ENCODE results near the gene DAGLB. TPM values are rescaled to one million over a fixed set of nuclear protein-coding genes. Genes with fewer than 3 reads are reported as not detected.

DAGLB gene
- total RNA-seq, 2 donors from 2014 or later, result 22.7 to 24.5 TPM

DNA sequence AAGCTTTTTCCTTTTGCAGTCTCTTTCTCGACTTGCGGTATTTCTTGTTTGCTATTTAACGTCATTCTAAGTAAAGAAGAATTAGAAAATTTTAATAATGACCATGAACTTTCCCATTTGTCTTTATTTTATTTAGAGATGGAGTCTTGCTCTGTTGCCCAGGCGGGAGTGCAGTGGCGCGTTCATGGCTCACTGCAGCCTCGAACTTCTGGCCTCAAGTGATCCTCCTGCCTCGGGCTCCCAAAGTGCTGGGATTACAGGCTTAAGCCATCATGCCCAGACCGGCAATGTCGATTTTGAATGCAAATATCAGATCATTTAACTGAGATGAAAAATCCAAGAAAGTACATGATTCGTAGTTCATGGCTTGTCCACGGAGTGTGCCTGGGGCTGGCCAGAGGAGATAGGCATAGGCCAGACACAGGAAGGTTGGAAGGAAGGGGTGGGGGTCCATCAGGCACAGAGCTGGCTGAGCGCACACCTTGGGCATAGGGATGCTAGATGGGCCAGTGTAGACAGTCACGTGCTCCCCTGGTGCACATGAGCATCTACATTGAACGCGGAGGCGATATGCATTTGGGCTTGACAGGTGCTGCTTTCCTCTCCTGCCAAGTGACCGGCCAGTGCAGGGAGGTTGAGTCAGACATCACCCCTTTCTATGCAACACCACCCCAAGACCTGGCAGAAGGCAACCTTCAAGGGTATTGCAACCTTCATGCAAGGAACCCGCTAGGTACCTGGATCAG lies 38.9 kb upstream of the DAGLB start:
- H3K9me3 Mint-ChIP-seq, result peaks cover 6% of the 10 kb centered on the region
- TF ChIP-seq, protein P1, sequence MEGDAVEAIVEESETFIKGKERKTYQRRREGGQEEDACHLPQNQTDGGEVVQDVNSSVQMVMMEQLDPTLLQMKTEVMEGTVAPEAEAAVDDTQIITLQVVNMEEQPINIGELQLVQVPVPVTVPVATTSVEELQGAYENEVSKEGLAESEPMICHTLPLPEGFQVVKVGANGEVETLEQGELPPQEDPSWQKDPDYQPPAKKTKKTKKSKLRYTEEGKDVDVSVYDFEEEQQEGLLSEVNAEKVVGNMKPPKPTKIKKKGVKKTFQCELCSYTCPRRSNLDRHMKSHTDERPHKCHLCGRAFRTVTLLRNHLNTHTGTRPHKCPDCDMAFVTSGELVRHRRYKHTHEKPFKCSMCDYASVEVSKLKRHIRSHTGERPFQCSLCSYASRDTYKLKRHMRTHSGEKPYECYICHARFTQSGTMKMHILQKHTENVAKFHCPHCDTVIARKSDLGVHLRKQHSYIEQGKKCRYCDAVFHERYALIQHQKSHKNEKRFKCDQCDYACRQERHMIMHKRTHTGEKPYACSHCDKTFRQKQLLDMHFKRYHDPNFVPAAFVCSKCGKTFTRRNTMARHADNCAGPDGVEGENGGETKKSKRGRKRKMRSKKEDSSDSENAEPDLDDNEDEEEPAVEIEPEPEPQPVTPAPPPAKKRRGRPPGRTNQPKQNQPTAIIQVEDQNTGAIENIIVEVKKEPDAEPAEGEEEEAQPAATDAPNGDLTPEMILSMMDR (conservative IDR thresholded peaks at IDR 0.05), result no peak
- 94 to 96% methylated on average over 15 to 19 of the region's 19 CpGs for WGBS, 2 experiments (ENCODE audit: insufficient coverage in 1 of 2, insufficient read length in 1 of 2)
- H3K9ac ChIP-seq (ENCODE audit: extremely low read depth, low read length, poor library complexity, severe bottlenecking), result no peak overlapping the region
- H3K36me3 ChIP-seq (ENCODE audit: control insufficient read depth, insufficient read depth, low read length), result peaks cover 5% of the 10 kb centered on the region
- H3K27ac ChIP-seq (ENCODE audit: low read depth, low read length), result no peak overlapping the region
- no peak for DNase-seq
- peaks cover 2% of the 10 kb centered on the region for H3K27me3 Mint-ChIP-seq (ENCODE audit: insufficient read depth)
- H3K4me3 Mint-ChIP-seq, result no peak overlapping the region
- peaks cover 6% of the 10 kb centered on the region for H3K9me3 ChIP-seq (ENCODE audit: control insufficient read depth, low read length)
- H3K27me3 ChIP-seq (ENCODE audit: control insufficient read depth, insufficient read depth, low read length, poor library complexity, severe bottlenecking), result no peaks in the 10 kb centered on the region
- no peak overlapping the region for H3K4me3 ChIP-seq (ENCODE audit: low read length)
- H3K4me1 ChIP-seq (ENCODE audit: control insufficient read depth, insufficient read depth, low read length), result no peaks in the 10 kb centered on the region
- H3K27ac Mint-ChIP-seq, result no peak overlapping the region
- H3K36me3 Mint-ChIP-seq (ENCODE audit: low read depth), result peaks cover 2% of the 10 kb centered on the region
- H3K4me1 Mint-ChIP-seq, result peaks cover 4% of the 10 kb centered on the region

- no peak for DNase-seq
- H3K4me1 ChIP-seq (ENCODE audit: control insufficient read depth, insufficient read depth, low read length), result no peaks in the 10 kb centered on the region
- H3K9ac ChIP-seq (ENCODE audit: extremely low read depth, low read length, poor library complexity, severe bottlenecking), result peak overlapping the region; percentile 82
- Mint-ChIP-seq H3K9me3 (no peaks in the 10 kb centered on the region), H3K4me3 (peak overlapping the region; percentile 90), H3K27ac (peak overlapping the region; percentile 94), H3K27me3 (ENCODE audit: insufficient read depth) (peaks cover 2% of the 10 kb centered on the region), H3K36me3 (ENCODE audit: low read depth) (peaks cover 19% of the 10 kb centered on the region), H3K4me1 (peaks cover 9% of the 10 kb centered on the region)
- no peaks in the 10 kb centered on the region for H3K9me3 ChIP-seq (ENCODE audit: control insufficient read depth, low read length)
- peaks cover 23% of the 10 kb centered on the region for H3K36me3 ChIP-seq (ENCODE audit: control insufficient read depth, insufficient read depth, low read length)
- H3K4me3 ChIP-seq (ENCODE audit: low read length), result peak overlapping the region; percentile 87
- H3K27me3 ChIP-seq (ENCODE audit: control insufficient read depth, insufficient read depth, low read length, poor library complexity, severe bottlenecking), result no peaks in the 10 kb centered on the region
- TF ChIP-seq, protein P1 (conservative IDR thresholded peaks at IDR 0.05), result no peak
- no peak overlapping the region for H3K27ac ChIP-seq (ENCODE audit: low read depth, low read length)
- WGBS, 2 experiments (ENCODE audit: insufficient coverage in 1 of 2, insufficient read length in 1 of 2), result 60 to 63% methylated on average over 5 to 6 of the region's 6 CpGs
Observed at GRCh38 chr7:6482743-6483119, 35.0 kb upstream of the DAGLB start.

GRCh38 chr7:6482307-6482706 lies 34.6 kb upstream of the DAGLB start:
- Mint-ChIP-seq H3K27me3 (ENCODE audit: insufficient read depth) (peaks cover 2% of the 10 kb centered on the region), H3K4me1 (peaks cover 9% of the 10 kb centered on the region), H3K4me3 (peak overlapping the region; percentile 90), H3K36me3 (ENCODE audit: low read depth) (peaks cover 19% of the 10 kb centered on the region), H3K9me3 (no peaks in the 10 kb centered on the region), H3K27ac (no peak overlapping the region)
- TF ChIP-seq, protein P1 (conservative IDR thresholded peaks at IDR 0.05), result no peak
- no peak overlapping the region for H3K27ac ChIP-seq (ENCODE audit: low read depth, low read length)
- H3K4me3 ChIP-seq (ENCODE audit: low read length), result peak overlapping the region; percentile 87
- H3K27me3 ChIP-seq (ENCODE audit: control insufficient read depth, insufficient read depth, low read length, poor library complexity, severe bottlenecking), result no peaks in the 10 kb centered on the region
- peak overlapping the region; percentile 82 for H3K9ac ChIP-seq (ENCODE audit: extremely low read depth, low read length, poor library complexity, severe bottlenecking)
- DNase-seq, result no peak
- peaks cover 23% of the 10 kb centered on the region for H3K36me3 ChIP-seq (ENCODE audit: control insufficient read depth, insufficient read depth, low read length)
- no peaks in the 10 kb centered on the region for H3K4me1 ChIP-seq (ENCODE audit: control insufficient read depth, insufficient read depth, low read length)
- H3K9me3 ChIP-seq (ENCODE audit: control insufficient read depth, low read length), result no peaks in the 10 kb centered on the region
- 91 to 94% methylated on average over 4 of the region's 4 CpGs for WGBS, 2 experiments (ENCODE audit: insufficient coverage in 1 of 2, insufficient read length in 1 of 2)
